GM19452 (cell line): ENCODE measurements around the gene NEURL3.
"Not testable (repeated sequence)": the region's sequence is repeated elsewhere in the genome, so short reads cannot be mapped to it uniquely, and the experiment has no call there.

ENCODE experiments used
- ATAC-seq: cut with Tn5 transposase; IDR thresholded peaks from one replicate; pipeline ENCODE4 v1.9.1; 2021; ENCODE audit not compliant: unreplicated experiment

Gene NEURL3

GRCh38 chr2:96505231-96505889 is at the start of gene NEURL3:
NEURL3 (minus strand) TSS chr2:96505357; CDS start chr2:96505286, 71 bp downstream.
- ATAC-seq = no peak

GRCh38 chr2:96554293-96555145 is 49.4 kb upstream of the NEURL3 start:
- no peak for ATAC-seq

GRCh38 chr2:96553957-96554292 is 48.8 kb upstream of the NEURL3 start:
- ATAC-seq = not testable (repeated sequence)

GRCh38 chr2:96553176-96553956 is 48.2 kb upstream of the NEURL3 start:
- no peak for ATAC-seq

GRCh38 chr2:96552315-96553175 is 47.4 kb upstream of the NEURL3 start:
- no peak for ATAC-seq

- no peak for ATAC-seq
Measured at GRCh38 chr2:96551605-96552314, 46.6 kb upstream of the NEURL3 start.

- ATAC-seq = no peak
Measured at GRCh38 chr2:96550787-96551604, 45.8 kb upstream of the NEURL3 start.

- ATAC-seq = no peak
Measured at GRCh38 chr2:96549967-96550786, 45.0 kb upstream of the NEURL3 start.

- no peak for ATAC-seq
Measured at GRCh38 chr2:96549466-96549785, 44.3 kb upstream of the NEURL3 start.

- ATAC-seq = no peak
Measured at GRCh38 chr2:96548558-96549465, 43.7 kb upstream of the NEURL3 start.

GRCh38 chr2:96547731-96548171 is 42.6 kb upstream of the NEURL3 start:
- ATAC-seq = no peak

- ATAC-seq = no peak
Measured at GRCh38 chr2:96547203-96547641, 42.1 kb upstream of the NEURL3 start.

- no peak for ATAC-seq
Measured at GRCh38 chr2:96546797-96547196, 41.6 kb upstream of the NEURL3 start.

GRCh38 chr2:96546321-96546720 is 41.2 kb upstream of the NEURL3 start:
- ATAC-seq = no peak

- no peak for ATAC-seq
Measured at GRCh38 chr2:96542357-96542977, 37.3 kb upstream of the NEURL3 start.

GRCh38 chr2:96541398-96542152 is 36.4 kb upstream of the NEURL3 start:
- no peak for ATAC-seq
